Medulla oblongata (tissue), 1 donor: ENCODE results near the gene TRPM3.

ENCODE experiments used
- DNase-seq: peaks from one replicate; pipeline ENCODE4 v3.0.0-alpha.2; 2015; ENCODE audit errors: extremely low spot score

The TRPM3 gene

GRCh38 chr9:70561111-70561510 lies 560.3 kb downstream of the TRPM3 start:
- no peak for DNase-seq

GRCh38 chr9:70559102-70559501 lies 562.3 kb downstream of the TRPM3 start:
- no peak for DNase-seq

- DNase-seq: peak; percentile 37
Measured at GRCh38 chr9:70557661-70558369, 563.6 kb downstream of the TRPM3 start.

GRCh38 chr9:70556771-70557170 lies 564.6 kb downstream of the TRPM3 start:
- DNase-seq: no peak

GRCh38 chr9:70554881-70555280 lies 566.5 kb downstream of the TRPM3 start:
- peak; percentile 29 for DNase-seq

- peak; percentile 25 for DNase-seq
Measured at GRCh38 chr9:70553707-70554673, 567.4 kb downstream of the TRPM3 start.

- no peak for DNase-seq
Measured at GRCh38 chr9:70552561-70552960, 568.9 kb downstream of the TRPM3 start.

- DNase-seq: no peak
Measured at GRCh38 chr9:70551801-70552200, 569.6 kb downstream of the TRPM3 start.

- no peak for DNase-seq
Measured at GRCh38 chr9:70551396-70551795, 570.0 kb downstream of the TRPM3 start.

GRCh38 chr9:70549926-70550325 lies 571.5 kb downstream of the TRPM3 start:
- no peak for DNase-seq

GRCh38 chr9:70542311-70542931 lies 579.0 kb downstream of the TRPM3 start:
- no peak for DNase-seq

- no peak for DNase-seq
Measured at GRCh38 chr9:70540016-70540415, 581.4 kb downstream of the TRPM3 start.

GRCh38 chr9:70539526-70539925 lies 581.9 kb downstream of the TRPM3 start:
- DNase-seq: no peak

- no peak for DNase-seq
Measured at GRCh38 chr9:70539001-70539400, 582.4 kb downstream of the TRPM3 start.

- no peak for DNase-seq
Measured at GRCh38 chr9:70537084-70537483, 584.3 kb downstream of the TRPM3 start.

GRCh38 chr9:70535546-70536323 lies 585.7 kb downstream of the TRPM3 start:
- DNase-seq: no peak

GRCh38 chr9:70534471-70534870 lies 587.0 kb downstream of the TRPM3 start:
- no peak for DNase-seq

- no peak for DNase-seq
Measured at GRCh38 chr9:70534061-70534460, 587.4 kb downstream of the TRPM3 start.

- DNase-seq: no peak
Measured at GRCh38 chr9:70533492-70533891, 587.9 kb downstream of the TRPM3 start.

- no peak for DNase-seq
Measured at GRCh38 chr9:70532716-70533115, 588.7 kb downstream of the TRPM3 start.

- DNase-seq: no peak
Measured at GRCh38 chr9:70531311-70531710, 590.1 kb downstream of the TRPM3 start.

- no peak for DNase-seq
Measured at GRCh38 chr9:70530716-70531115, 590.7 kb downstream of the TRPM3 start.
